Measurements from ENCODE around the gene PLXNA4.

The PLXNA4 gene

GRCh38 chr7:132553031-132553430 lies 23.2 kb downstream of the PLXNA4 start:
- TF ChIP-seq CTCF (conservative IDR thresholded peaks at IDR 0.05): no peak

GRCh38 chr7:132551886-132552285 lies 24.4 kb downstream of the PLXNA4 start:
- no peak overlapping the region for H3K27ac ChIP-seq
- no peak for TF ChIP-seq CTCF (conservative IDR thresholded peaks at IDR 0.05)

More at GRCh38 chr7:132553031-132553430, 23.2 kb downstream of the PLXNA4 start:
- H3K27ac ChIP-seq: no peak overlapping the region

GRCh38 chr7:132551439-132551838 lies 24.8 kb downstream of the PLXNA4 start:
- H3K27ac ChIP-seq: no peak overlapping the region
- TF ChIP-seq CTCF (conservative IDR thresholded peaks at IDR 0.05): no peak

GRCh38 chr7:132548489-132549078 lies 27.7 kb downstream of the PLXNA4 start:
- no peak for TF ChIP-seq CTCF (conservative IDR thresholded peaks at IDR 0.05)
- no peak overlapping the region for H3K27ac ChIP-seq

GRCh38 chr7:132547821-132548220 lies 28.4 kb downstream of the PLXNA4 start:
- TF ChIP-seq CTCF (conservative IDR thresholded peaks at IDR 0.05): no peak
- no peak overlapping the region for H3K27ac ChIP-seq

GRCh38 chr7:132546366-132547127 lies 29.7 kb downstream of the PLXNA4 start:
- no peak overlapping the region for H3K27ac ChIP-seq
- no peak for TF ChIP-seq CTCF (conservative IDR thresholded peaks at IDR 0.05)

- no peak overlapping the region for H3K27ac ChIP-seq
- no peak for TF ChIP-seq CTCF (conservative IDR thresholded peaks at IDR 0.05)
These were observed 30.5 kb downstream of the PLXNA4 start for GRCh38 chr7:132545756-132546155.
